ENCODE measurements around the gene MLPH. TPM values are rescaled to one million over a fixed set of nuclear protein-coding genes. Genes with fewer than 3 reads are reported as not detected.
"Not testable (repeated sequence)": the region's sequence is repeated elsewhere in the genome, so short reads cannot be mapped to it uniquely, and the experiment has no call there.

Gene MLPH
- total RNA-seq, 2 experiments from 2014 or later = not detected

GRCh38 chr2:237594514-237594871 is 107.4 kb downstream of the MLPH start:
- Mint-ChIP-seq H3K36me3 (no peaks in the 10 kb centered on the region), H3K4me1 (peaks cover 13% of the 10 kb centered on the region), H3K27ac (no peak overlapping the region), H3K4me3 (no peak overlapping the region), H3K9me3 (ENCODE audit: low read depth) (no peaks in the 10 kb centered on the region), H3K27me3 (peaks cover 5% of the 10 kb centered on the region)
- ATAC-seq (no peak), DNase-seq (no peak)
- CTCF ChIA-PET = no interaction called here

GRCh38 chr2:237595829-237596519 is 108.9 kb downstream of the MLPH start:
- DNase-seq = not testable (repeated sequence)
- CTCF ChIA-PET = interaction anchor here (0.7 kb wide), 1 partner anchor 8 kb away, joined by 4 read pairs; no protein-coding TSS in a partner anchor

GRCh38 chr2:237596520-237597195 is 109.6 kb downstream of the MLPH start:
- ATAC-seq (no peak), DNase-seq (no peak)
- Mint-ChIP-seq H3K36me3 (no peaks in the 10 kb centered on the region), H3K4me1 (peaks cover 4% of the 10 kb centered on the region), H3K27ac (no peak overlapping the region), H3K27me3 (no peaks in the 10 kb centered on the region), H3K9me3 (ENCODE audit: low read depth) (no peaks in the 10 kb centered on the region), H3K4me3 (no peak overlapping the region)
- CTCF ChIA-PET = no interaction called here

More at GRCh38 chr2:237595829-237596519, 108.9 kb downstream of the MLPH start:
- H3K4me1 Mint-ChIP-seq = peaks cover 11% of the 10 kb centered on the region
- H3K27ac Mint-ChIP-seq; H3K9me3 Mint-ChIP-seq (ENCODE audit: low read depth); ATAC-seq; H3K36me3 Mint-ChIP-seq; H3K27me3 Mint-ChIP-seq; H3K4me3 Mint-ChIP-seq: not testable (repeated sequence)

DNA sequence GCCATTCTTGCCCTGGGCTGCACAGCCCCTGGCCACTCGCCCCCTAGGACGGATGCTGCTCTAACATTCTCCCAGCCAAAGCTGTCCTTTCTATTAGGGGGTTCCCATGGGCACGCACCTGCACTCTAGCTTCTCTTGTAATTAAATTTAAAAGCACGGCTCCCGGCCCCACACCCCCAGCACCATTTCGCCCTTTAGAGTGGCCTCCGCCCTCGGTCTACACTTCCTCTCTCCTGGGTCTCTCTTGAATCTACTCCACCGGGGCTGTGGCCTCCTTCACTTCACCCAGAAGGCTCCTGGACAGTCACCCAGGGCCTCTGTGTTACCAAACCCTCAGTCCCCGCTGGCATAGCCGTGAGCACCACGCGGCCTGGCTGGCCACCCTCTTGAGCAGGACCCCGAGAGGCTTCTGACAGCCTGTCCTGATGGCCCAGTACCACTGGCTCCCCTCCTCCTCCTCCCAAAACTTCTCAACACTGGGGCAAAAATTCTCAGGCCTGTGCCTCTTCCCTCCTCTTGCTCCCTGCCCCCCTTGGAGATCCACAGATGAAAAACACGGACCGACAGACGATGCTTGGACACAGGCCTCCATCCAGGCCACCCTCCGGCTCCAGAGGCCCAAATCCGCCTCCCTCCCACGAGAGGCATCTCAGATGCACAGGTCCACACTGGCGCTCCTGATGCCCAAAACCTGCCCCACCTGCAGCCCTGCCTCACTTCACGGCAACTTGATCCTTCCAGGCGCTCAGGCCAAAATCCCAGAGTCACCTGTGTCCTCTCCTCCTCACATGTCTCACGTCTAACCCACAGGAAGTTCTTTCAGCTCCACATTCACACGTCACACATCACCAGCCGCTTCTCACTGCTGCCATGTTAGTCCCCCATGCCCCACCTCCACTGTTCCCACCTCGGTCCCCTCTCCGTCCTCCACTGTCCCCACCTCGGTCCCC is 110.4 kb downstream of the MLPH start:
- CTCF ChIA-PET = interaction anchor here (1.0 kb wide), 1 partner anchor 25 kb away, joined by 3 read pairs; no protein-coding TSS in a partner anchor
- Mint-ChIP-seq H3K27ac (no peak overlapping the region), H3K4me3 (no peak overlapping the region), H3K36me3 (no peaks in the 10 kb centered on the region), H3K4me1 (peaks cover 2% of the 10 kb centered on the region), H3K9me3 (ENCODE audit: low read depth) (no peaks in the 10 kb centered on the region), H3K27me3 (no peaks in the 10 kb centered on the region)
- ATAC-seq (no peak), DNase-seq (no peak)

- H3K4me3 Mint-ChIP-seq = no peak overlapping the region
- ATAC-seq (no peak), DNase-seq (no peak)
- no peaks in the 10 kb centered on the region for H3K9me3 Mint-ChIP-seq (ENCODE audit: low read depth)
- H3K36me3 Mint-ChIP-seq = no peaks in the 10 kb centered on the region
- H3K27me3 Mint-ChIP-seq = no peaks in the 10 kb centered on the region
- no peak overlapping the region for H3K27ac Mint-ChIP-seq
- peaks cover 10% of the 10 kb centered on the region for H3K4me1 Mint-ChIP-seq
- CTCF ChIA-PET = interaction anchor here (1.0 kb wide), 1 partner anchor 26 kb away, joined by 3 read pairs; no protein-coding TSS in a partner anchor
Measured at GRCh38 chr2:237598468-237599208, 111.6 kb downstream of the MLPH start.

DNA sequence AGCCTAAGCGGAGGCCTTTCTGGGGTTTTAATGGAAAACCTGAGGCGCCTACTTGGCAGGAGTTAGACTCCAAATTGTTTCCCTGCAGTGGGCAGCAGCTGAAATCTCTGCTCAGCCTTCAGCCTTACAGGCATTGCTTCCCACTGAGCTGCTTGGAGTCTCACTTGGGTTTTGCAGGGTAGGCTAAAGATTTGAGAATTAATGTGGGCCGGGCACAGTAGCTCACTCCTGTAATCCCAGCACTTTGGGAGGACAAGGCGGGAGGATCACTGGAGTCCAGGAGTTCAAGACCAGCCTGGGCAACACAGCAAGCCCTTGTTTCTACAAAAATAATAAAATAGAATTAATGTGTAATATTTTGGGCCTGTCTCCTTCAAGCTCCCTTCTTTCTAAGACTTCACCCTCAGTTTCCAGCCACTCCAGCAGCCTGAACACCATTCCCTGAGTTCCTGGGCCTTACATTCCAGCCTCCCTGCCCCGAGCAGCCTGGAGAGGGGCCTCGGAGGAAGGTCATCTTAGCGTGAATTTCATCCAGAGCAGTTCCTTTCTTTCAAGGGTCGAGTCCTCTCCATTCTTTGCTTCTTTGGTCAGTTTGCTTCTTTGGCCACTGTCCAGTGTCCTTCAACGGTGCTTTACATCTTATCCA is 112.5 kb downstream of the MLPH start:
- DNase-seq (no peak), ATAC-seq (no peak)
- no peaks in the 10 kb centered on the region for H3K36me3 Mint-ChIP-seq
- CTCF ChIA-PET = no interaction called here
- no peaks in the 10 kb centered on the region for H3K9me3 Mint-ChIP-seq (ENCODE audit: low read depth)
- H3K4me1 Mint-ChIP-seq = peaks cover 14% of the 10 kb centered on the region
- no peaks in the 10 kb centered on the region for H3K27me3 Mint-ChIP-seq
- H3K4me3 Mint-ChIP-seq = no peak overlapping the region
- H3K27ac Mint-ChIP-seq = no peak overlapping the region

DNA sequence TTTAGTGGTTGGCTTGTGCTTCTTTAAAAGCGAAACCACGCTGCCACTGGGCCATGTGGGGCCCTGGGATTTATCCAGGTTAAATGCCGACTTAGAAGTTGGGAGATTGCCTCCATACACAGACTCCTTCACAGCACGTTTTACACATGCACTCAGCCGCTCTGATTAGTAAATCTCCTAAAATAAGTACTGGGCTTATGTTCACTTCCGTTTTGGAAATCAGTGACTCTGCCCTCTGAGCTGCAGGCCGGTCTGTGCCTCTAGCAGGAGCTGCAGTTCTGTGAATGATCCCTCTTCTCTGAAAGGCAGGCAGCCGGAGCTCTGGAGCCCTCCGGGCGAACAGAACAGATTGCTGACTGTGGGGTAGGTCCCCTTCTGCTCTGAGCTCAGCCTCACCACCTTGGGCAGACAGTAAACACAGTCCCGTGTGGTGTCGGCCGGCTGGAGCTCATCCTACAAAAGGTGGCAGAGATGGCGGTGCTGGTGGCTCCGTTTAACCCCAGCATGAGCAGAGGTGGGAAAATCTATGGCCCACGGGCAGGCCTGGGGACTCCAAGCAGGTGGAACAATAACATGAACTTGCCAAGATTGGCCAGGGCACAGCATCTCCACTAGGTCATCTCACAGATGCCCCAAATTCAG is 113.3 kb downstream of the MLPH start:
- CTCF ChIA-PET = no interaction called here
- no peaks in the 10 kb centered on the region for H3K9me3 Mint-ChIP-seq (ENCODE audit: low read depth)
- H3K27me3 Mint-ChIP-seq = no peaks in the 10 kb centered on the region
- H3K36me3 Mint-ChIP-seq = no peaks in the 10 kb centered on the region
- H3K4me1 Mint-ChIP-seq = peaks cover 14% of the 10 kb centered on the region
- H3K27ac Mint-ChIP-seq = no peak overlapping the region
- DNase-seq (no peak), ATAC-seq (no peak)
- H3K4me3 Mint-ChIP-seq = no peak overlapping the region

GRCh38 chr2:237601453-237602116 is 114.5 kb downstream of the MLPH start:
- H3K36me3 Mint-ChIP-seq = no peaks in the 10 kb centered on the region
- DNase-seq = no peak
- no peaks in the 10 kb centered on the region for H3K27me3 Mint-ChIP-seq
- peaks cover 12% of the 10 kb centered on the region for H3K4me1 Mint-ChIP-seq
- CTCF ChIA-PET = interaction anchor here (0.9 to 1.2 kb wide), 2 partner anchors 12 to 20 kb away, joined by 4 to 5 read pairs; no protein-coding TSS in a partner anchor
- no peak overlapping the region for H3K4me3 Mint-ChIP-seq
- ATAC-seq = no peak
- no peaks in the 10 kb centered on the region for H3K9me3 Mint-ChIP-seq (ENCODE audit: low read depth)
- no peak overlapping the region for H3K27ac Mint-ChIP-seq

- H3K4me3 Mint-ChIP-seq = no peak overlapping the region
- no peak for ATAC-seq
- no peaks in the 10 kb centered on the region for H3K36me3 Mint-ChIP-seq
- no peaks in the 10 kb centered on the region for H3K9me3 Mint-ChIP-seq (ENCODE audit: low read depth)
- no peak overlapping the region for H3K27ac Mint-ChIP-seq
- no peak for DNase-seq
- no peaks in the 10 kb centered on the region for H3K27me3 Mint-ChIP-seq
- H3K4me1 Mint-ChIP-seq = peaks cover 12% of the 10 kb centered on the region
- CTCF ChIA-PET = interaction anchor here (0.9 to 1.7 kb wide), 4 partner anchors 11 to 71 kb away, joined by 3 to 5 read pairs (median 4); no protein-coding TSS in a partner anchor
Measured at GRCh38 chr2:237602409-237602808, 115.4 kb downstream of the MLPH start.

- Mint-ChIP-seq H3K36me3 (no peaks in the 10 kb centered on the region), H3K4me1 (peaks cover 12% of the 10 kb centered on the region), H3K27me3 (no peaks in the 10 kb centered on the region), H3K27ac (peak overlapping the region; percentile 86), H3K4me3 (peak overlapping the region; percentile 32), H3K9me3 (ENCODE audit: low read depth) (no peaks in the 10 kb centered on the region)
- DNase-seq = no peak
- CTCF ChIA-PET = interaction anchor here (1.2 to 1.7 kb wide), 6 partner anchors 22 to 182 kb away, joined by 3 to 7 read pairs (median 4); no protein-coding TSS in a partner anchor
- ATAC-seq = no peak
Measured at GRCh38 chr2:237603049-237603717, 116.1 kb downstream of the MLPH start.

DNA sequence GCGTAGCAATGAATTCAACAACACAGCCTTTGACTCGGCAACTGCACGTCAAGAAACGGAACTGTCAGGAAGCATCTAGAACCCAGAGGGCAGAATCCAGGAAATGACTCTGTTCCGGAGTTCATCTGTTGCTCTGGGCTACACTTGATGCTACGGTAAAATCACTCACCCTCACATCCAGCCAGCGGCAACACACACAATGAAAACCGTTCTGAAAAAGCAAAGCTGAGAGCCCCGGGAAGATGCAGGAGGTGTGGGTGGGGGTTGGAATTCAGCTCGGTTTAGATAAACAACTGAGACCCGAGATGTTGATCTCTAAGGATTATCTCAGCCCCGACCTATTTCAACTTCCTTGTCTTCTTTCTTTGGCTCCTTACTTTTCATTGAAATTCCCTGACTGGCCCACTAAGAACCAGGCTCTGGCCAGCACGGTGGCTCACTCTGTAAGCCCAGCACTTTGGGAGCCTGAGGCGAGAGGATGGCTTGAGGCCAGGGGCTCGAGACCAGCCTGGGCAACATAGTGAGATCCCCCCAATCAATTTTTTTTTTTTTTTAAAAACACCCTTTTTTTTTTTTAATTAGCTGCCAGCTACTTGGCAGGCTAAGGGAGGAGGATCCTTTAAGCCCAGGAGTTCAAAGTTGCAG is 116.8 kb downstream of the MLPH start:
- Mint-ChIP-seq H3K4me1 (peaks cover 12% of the 10 kb centered on the region), H3K36me3 (no peaks in the 10 kb centered on the region), H3K4me3 (peak overlapping the region; percentile 32), H3K9me3 (ENCODE audit: low read depth) (no peaks in the 10 kb centered on the region), H3K27me3 (peaks cover under 1% of the 10 kb centered on the region), H3K27ac (peak overlapping the region; percentile 86)
- ATAC-seq (peak; percentile 97), DNase-seq (peak; percentile 68)
- CTCF ChIA-PET = interaction anchor here (1.1 to 1.7 kb wide), 5 partner anchors 22 to 182 kb away, joined by 3 to 7 read pairs (median 3); no protein-coding TSS in a partner anchor
